Measurements from ENCODE around the gene EXOC6.

The EXOC6 gene

GRCh38 chr10:92832121-92832520, 16.2 kb upstream of the EXOC6 start:
- TF ChIP-seq, protein P1, sequence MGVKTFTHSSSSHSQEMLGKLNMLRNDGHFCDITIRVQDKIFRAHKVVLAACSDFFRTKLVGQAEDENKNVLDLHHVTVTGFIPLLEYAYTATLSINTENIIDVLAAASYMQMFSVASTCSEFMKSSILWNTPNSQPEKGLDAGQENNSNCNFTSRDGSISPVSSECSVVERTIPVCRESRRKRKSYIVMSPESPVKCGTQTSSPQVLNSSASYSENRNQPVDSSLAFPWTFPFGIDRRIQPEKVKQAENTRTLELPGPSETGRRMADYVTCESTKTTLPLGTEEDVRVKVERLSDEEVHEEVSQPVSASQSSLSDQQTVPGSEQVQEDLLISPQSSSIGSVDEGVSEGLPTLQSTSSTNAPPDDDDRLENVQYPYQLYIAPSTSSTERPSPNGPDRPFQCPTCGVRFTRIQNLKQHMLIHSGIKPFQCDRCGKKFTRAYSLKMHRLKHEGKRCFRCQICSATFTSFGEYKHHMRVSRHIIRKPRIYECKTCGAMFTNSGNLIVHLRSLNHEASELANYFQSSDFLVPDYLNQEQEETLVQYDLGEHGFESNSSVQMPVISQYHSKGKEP (tag by site-specific recombination; IDR thresholded peaks at IDR 0.05): no peak
- TF ChIP-seq ZEB2 (tag by site-specific recombination; IDR thresholded peaks at IDR 0.05) (no peak), ZNF18 (tag by site-specific recombination; IDR thresholded peaks at IDR 0.05) (no peak), ZNF518A (tag by site-specific recombination; conservative IDR thresholded peaks at IDR 0.05; ENCODE audit: low read depth) (no peak), ZNF157 (tag by site-specific recombination; IDR thresholded peaks at IDR 0.05) (no peak), ZNF112 (tag by site-specific recombination; IDR thresholded peaks at IDR 0.05) (no peak), BCL11B (tag by site-specific recombination; IDR thresholded peaks at IDR 0.05; ENCODE audit: low read depth) (no peak), GLI4 (tag by site-specific recombination; IDR thresholded peaks at IDR 0.05) (no peak), ZFP3 (tag by site-specific recombination; IDR thresholded peaks at IDR 0.05; ENCODE audit: low read depth) (no peak), ZNF473 (tag by site-specific recombination; IDR thresholded peaks at IDR 0.05) (no peak), ZNF585B (tag by site-specific recombination; IDR thresholded peaks at IDR 0.05) (no peak), ZIC2 (tag by site-specific recombination; IDR thresholded peaks at IDR 0.05) (no peak), ZNF621 (tag by site-specific recombination; IDR thresholded peaks at IDR 0.05) (no peak)
- TF ChIP-seq, protein P2, sequence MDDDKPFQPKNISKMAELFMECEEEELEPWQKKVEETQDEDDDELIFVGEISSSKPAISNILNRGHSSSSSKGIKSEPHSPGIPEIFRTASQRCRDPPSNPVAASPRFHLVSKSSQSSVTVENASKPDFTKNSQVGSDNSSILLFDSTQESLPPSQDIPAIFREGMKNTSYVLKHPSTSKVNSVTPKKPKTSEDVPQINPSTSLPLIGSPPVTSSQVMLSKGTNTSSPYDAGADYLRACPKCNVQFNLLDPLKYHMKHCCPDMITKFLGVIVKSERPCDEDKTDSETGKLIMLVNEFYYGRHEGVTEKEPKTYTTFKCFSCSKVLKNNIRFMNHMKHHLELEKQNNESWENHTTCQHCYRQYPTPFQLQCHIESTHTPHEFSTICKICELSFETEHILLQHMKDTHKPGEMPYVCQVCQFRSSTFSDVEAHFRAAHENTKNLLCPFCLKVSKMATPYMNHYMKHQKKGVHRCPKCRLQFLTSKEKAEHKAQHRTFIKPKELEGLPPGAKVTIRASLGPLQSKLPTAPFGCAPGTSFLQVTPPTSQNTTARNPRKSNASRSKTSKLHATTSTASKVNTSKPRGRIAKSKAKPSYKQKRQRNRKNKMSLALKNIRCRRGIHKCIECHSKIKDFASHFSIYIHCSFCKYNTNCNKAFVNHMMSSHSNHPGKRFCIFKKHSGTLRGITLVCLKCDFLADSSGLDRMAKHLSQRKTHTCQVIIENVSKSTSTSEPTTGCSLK (tag by site-specific recombination; IDR thresholded peaks at IDR 0.05): no peak
- POLR2A ChIA-PET: no interaction called here
- H3K9me3 ChIP-seq (ENCODE audit: control insufficient read depth, insufficient read depth, low read depth, low read length): no peaks in the 10 kb centered on the region
- no peak overlapping the region for H3K4me3 ChIP-seq (ENCODE audit: low read depth, low read length)
- no peak overlapping the region for H3K27ac ChIP-seq (ENCODE audit: extremely low read depth, low read depth, low read length)
- CTCF ChIA-PET: no interaction called here
- H3K4me1 ChIP-seq (ENCODE audit: control insufficient read depth, insufficient read depth, low read length): no peaks in the 10 kb centered on the region
- H3K36me3 ChIP-seq (ENCODE audit: control insufficient read depth in 2 of 2, insufficient read depth in 1 of 2, low read length in 2 of 2): no peaks in the 10 kb centered on the region

DNA sequence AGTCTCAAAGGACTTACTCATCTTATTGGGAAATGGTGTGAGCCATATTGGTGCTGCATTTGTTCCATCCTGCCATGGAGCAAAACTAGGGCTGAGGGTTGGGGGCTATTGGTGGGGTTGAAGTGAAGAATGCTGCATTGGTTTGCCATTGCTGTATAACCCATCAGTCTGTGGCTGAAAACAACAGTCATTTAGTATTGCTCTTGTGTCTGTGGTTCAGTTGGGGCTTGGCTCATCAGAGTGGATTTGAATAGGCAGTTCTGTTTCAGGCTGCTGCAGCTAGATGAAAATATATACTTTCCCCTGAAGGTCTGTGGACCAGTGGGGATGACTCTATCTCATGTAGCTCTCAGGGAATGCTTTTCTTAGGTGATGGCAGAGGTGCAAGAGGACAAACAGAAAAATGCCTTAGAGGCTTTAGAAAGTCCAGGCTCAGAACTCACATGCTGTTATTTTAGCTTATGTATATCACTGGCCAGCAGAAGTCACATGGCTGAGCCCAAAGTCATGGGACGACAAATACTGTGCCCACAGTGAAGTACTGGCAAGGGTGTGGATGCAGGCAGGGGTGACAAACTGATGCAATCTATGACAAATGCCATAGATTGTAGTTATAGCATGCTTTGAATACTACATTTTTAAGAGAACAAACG, 15.2 kb upstream of the EXOC6 start:
- POLR2A ChIA-PET: no interaction called here
- Histone ChIP-seq H3K36me3 (ENCODE audit: control insufficient read depth in 2 of 2, insufficient read depth in 1 of 2, low read length in 2 of 2) (no peaks in the 10 kb centered on the region), H3K27ac (ENCODE audit: extremely low read depth, low read depth, low read length) (no peak overlapping the region), H3K4me3 (ENCODE audit: low read depth, low read length) (no peak overlapping the region), H3K4me1 (ENCODE audit: control insufficient read depth, insufficient read depth, low read length) (no peaks in the 10 kb centered on the region), H3K9me3 (ENCODE audit: control insufficient read depth, insufficient read depth, low read depth, low read length) (no peaks in the 10 kb centered on the region)
- CTCF ChIA-PET: interaction anchor here (0.6 to 1.2 kb wide), 3 partner anchors 34 to 457 kb away, joined by 3 to 8 read pairs (median 6); no protein-coding TSS in a partner anchor
- TF ChIP-seq ZNF501 (tag by site-specific recombination; IDR thresholded peaks at IDR 0.05): no peak
- TF ChIP-seq ZNF548 (tag by site-specific recombination; IDR thresholded peaks at IDR 0.05): no peak
- no peak for TF ChIP-seq ZNF449 (tag by site-specific recombination; IDR thresholded peaks at IDR 0.05)
- no peak for TF ChIP-seq ZNF624 (tag by site-specific recombination; IDR thresholded peaks at IDR 0.05)
- TF ChIP-seq YY1 (tag by site-specific recombination; IDR thresholded peaks at IDR 0.05): no peak
- TF ChIP-seq ZNF394 (tag by site-specific recombination; IDR thresholded peaks at IDR 0.05; ENCODE audit: borderline replicate concordance): no peak
- TF ChIP-seq ZNF530 (tag by site-specific recombination; IDR thresholded peaks at IDR 0.05; ENCODE audit: low read depth): no peak
- TF ChIP-seq ZBTB20 (tag by site-specific recombination; IDR thresholded peaks at IDR 0.05): no peak
- no peak for TF ChIP-seq ZNF677 (tag by site-specific recombination; IDR thresholded peaks at IDR 0.05)
- TF ChIP-seq ZNF707 (tag by site-specific recombination; IDR thresholded peaks at IDR 0.05): no peak

Data from HEK293 (cell line).